NCI-H526 treated with DMSO at 0.1 percent for 48 hours (cell line): ENCODE results near the gene SEZ6L.
A peak's percentile ranks its signal among the peaks of the same experiment; 100 is the strongest.

Experiments used
- DNase-seq: peaks from one replicate; lab custom pipeline; 2025; lab: John Stamatoyannopoulos, UW

SEZ6L gene

DNA sequence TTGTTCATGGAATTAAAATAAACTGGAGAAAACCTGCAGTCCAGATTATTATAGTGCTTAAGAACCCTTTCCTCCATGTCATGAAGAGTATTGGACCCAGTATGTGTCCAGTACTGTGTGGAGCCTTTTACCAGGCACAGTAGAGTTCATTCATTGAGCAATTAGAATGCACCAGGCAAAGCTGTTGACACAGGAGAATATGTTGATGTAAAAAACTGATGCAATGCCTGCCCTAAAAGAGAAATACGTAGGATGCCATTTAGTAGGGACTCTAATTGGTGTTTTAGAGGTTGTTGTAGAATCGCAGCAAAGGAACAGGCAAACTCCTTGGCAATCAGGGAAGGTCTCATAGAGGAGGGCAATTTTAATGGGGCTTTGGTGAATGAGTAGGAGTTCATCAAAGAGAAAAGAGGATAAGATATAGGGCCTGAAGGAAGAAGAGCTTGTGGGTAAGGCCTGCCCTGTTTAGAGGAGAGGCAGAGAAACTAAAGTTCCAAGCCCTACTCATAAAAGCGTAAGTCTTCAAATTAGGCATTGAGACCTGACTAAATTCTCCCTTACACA is 126.4 kb downstream of the SEZ6L start:
- DNase-seq: no peak

DNA sequence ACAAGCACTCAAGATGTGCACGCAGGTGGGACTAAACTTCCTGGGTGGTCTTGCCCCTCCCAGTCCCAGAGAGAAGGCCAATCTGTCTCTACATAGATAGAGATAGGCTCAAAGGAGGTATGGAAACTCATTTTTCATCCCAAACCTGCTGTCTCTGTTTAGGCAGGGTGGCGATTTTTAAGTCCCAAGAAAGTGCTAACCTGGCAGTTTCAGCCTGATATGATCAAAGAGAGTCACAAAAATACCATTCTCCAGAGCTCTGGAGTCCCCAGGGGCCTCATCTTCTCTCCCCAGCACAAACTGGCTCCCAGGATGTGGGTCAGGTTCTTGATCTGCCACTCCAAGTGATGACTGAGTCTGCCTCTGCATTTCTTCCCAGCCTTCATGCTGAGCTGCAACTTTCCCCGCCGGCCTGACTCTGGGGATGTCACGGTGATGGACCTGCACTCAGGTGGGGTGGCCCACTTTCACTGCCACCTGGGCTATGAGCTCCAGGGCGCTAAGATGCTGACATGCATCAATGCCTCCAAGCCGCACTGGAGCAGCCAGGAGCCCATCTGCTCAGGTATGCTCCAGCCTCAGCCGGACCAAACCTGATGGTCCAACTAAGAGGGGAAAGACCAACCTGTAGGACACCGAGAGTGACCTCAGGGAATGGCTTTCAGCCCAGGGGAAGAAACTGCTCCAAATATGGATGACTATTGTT is 129.5 kb downstream of the SEZ6L start:
- no peak for DNase-seq

DNA sequence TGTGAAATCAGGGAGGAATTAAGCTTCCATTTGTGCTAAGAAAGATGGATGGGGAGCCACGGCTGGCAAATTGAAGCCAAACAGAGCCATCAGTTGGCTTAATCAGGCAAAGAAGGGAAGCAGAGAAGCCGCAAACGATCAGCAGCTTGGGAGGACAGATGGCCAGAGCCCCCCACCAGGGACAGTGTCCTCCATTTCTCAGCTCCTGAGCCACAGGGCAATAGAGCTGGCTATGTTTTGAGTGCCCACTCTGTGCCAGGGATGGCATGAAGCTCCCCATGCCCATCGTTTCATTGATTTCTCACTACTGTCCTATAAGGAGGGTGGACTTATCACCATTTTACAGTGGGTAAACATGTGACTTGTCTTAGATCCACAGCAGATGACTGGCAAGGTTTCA is 133.5 kb downstream of the SEZ6L start:
- DNase-seq: no peak

DNA sequence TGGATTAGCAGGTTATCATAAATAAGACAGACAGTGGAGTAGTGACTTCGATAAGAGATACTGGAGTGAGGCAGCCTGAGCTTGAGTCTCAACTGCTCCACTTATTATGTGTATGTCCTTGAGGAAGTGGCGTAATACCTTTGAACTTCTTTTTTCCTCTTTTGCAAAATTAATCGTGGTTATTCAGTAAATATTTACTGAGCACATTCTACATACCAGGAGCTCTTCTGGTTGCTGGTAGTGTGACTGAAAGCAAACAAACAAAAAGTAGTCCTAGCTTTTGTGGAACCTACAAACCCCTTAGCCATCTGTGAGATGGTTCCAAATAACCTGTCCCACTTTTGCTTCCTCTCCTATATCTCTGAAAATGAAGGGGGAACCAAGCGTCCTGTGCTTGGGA is 134.2 kb downstream of the SEZ6L start:
- DNase-seq: no peak

DNA sequence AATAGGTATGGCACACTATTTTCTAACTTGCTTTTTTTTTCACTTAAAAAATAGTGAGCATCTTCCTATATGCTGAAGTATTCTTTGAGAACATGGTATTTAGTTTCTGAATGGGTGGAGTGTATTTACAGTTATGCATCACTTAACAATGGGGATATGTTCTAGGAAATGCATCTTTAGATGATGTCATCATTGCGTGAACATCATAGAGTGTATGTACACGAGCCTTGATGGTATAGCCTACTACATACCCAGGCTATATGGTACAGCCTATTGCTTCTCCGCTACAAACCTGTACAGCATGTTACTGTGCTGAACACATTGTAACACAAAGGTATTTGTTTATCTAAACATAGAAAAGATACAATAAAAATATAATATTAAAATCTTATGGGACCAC is 135.5 kb downstream of the SEZ6L start:
- no peak for DNase-seq

DNA sequence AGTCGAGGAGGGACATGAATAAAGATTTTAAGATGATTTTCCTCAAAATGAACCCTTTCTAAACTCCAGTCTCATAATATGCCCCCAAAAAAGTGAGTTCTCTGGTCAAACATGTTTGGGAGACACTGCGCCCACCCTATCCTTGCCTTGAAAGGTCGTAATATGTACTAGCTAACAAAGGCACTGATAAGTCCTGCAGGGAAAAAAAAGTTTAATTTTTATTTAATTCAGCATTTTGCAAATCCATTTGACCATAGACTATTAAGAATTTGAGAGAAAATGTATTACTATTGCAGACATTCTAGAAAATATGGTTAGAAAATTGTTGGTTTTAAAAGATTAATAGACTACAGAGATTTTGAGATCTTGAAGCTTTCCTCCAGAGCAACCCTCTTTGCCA is 139.2 kb downstream of the SEZ6L start:
- DNase-seq: no peak

DNA sequence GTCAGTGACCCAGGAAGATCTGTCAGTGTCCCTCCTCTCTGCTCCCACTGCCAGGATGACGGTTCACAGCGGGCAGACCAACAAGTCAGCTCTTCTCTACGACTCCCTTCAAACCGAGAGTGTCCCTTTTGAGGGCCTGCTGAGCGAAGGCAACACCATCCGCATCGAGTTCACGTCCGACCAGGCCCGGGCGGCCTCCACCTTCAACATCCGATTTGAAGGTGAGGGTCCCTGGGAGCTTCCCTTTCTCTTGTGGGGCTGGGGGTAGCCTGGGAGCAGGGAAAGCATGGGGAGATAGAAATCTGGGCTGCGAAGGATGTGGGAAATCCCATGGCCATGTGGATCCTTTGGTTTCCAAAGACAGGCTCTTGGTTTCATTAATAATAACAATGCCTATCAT is 141.4 kb downstream of the SEZ6L start:
- DNase-seq: no peak

DNA sequence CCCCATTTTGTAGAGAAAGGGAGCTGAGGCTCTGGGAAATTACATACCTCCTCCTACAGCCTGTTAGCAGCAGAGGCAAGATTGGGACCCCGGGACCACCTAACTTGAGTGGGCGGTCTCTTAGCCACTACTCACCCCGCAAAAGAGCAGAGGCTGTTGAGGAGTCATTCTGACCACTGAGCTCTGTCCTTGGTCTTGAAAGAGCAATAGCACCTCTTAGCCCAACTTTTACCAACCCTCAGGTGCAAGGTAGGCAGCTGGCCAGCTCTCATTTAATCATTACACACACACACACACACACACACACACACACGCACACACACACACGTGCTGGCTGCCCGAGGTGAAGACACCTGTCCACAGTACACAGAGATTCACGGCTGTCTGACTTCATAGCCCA is 144.0 kb downstream of the SEZ6L start:
- DNase-seq: no peak

DNA sequence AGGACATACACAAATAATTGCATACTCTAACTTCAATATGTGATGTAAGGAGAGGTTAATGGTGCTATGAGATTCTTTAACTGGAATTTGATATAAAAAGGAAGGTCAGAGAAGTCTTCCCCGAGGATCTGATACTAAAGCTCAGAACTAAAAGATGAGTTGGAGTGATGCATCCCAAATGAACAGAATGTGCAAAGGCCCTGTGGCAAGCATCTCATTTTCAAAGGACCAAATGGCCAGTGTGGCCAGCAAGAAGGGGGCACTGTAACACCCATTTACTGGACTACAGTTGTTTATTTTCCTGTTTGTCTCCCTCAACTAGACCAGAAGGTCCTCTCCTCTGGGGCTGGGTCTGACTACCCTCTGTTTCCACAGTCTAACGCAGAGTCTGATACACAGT is 144.9 kb downstream of the SEZ6L start:
- no peak for DNase-seq

DNA sequence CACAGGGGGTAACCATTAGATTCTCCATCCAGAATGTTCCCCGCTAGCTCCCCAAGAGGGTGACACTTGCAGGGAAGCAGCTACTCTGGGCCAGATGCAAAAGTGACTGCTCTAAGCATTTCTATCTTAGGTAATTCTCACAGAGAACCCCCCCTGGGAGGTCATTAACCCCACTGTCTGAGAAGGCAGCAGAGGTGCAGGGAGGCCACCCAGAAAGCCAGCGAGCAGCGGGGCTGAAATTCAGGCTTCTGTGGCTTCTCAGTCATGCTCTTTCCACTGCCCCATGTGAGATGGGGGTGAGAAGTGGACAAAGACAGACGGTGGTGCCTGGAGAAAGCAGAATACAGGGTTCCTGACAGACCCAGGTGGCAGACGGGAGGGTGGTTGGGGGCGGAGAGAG is 145.4 kb downstream of the SEZ6L start:
- DNase-seq: no peak

DNA sequence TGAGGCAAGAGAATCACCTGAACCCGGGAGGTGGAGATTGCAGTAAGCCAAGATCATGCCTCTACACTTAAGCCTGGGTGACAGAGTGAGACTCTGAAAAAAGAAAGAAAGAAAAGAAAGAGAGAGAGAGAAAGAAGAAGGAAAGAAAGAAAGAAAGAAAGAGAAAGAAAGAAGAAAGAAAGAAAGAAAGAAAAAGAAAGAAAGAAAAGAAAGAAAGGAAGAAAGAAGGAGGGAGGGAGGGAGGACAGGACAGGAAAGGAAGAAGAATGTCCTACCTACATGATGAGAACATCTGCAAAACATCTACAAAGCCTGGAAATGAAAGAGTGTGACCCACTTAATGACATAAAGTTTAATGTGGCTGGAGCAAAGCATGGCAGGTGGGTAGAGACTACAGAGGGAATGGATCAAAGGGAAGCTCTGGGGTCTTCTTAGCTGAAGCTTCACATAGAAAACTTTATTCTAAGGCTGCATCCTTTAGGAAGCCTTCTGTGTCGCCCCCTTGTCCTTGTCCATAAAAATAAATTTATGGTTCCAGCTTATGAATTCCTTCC is 147.5 kb downstream of the SEZ6L start:
- DNase-seq: no peak

DNA sequence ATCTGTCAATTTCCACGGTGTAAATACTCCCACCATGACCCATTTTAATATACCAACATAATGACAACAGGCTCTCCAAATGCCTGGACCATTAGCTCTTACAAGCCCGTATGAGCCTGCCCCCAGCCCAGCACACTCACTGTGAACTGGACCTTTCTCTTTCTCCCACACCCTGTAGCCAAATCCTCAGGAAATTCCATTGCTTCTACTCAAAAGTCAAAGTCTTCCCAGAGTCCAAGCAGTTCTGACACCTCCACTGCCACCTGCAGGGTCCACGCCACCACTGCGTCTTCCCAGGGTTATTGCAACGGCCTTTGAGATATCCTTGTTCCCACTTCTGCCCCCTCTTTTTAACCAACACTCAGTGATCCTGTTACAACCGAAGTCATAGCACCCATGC is 149.7 kb downstream of the SEZ6L start:
- DNase-seq: no peak

DNA sequence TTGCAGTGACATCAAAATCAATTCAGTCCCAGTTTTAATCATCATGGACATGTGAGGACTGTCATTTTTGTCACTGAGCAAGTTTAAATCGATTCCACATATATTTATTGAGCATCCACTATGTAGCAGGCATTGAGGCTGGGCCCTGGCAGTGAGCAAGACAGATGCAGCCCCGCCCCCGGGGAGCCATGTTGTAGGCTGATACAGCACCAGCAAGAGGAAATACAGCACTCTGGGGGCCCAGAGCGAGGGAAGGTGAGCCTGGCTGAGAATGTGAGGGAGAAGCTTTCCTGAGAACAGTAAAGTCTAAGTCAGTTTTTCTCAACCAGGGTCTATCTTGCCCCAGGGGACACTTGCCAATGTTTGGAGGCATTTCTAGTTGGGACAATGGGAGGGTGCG is 151.2 kb downstream of the SEZ6L start:
- no peak for DNase-seq

DNA sequence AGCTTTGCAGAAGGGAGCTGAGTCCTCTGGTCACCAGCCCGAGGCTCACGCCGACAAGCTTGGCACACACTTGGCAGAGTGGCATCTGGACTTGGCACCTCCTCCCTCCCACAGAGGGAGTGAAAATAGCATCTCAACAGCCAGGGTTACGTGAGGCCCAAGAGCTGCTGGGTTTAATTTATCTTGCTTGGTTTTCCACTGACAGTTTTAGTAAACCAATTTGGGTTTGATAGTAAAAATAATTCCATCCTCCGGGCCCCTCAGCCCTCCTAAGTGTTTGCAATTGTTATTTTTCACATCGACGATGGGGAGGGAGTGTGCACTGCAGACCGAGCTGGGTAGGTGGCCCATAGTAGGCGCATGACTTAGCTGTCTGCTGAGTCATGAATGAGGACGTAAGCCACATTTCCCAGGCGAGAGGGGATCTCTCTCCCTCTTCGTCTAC is 152.2 kb downstream of the SEZ6L start:
- no peak for DNase-seq

DNA sequence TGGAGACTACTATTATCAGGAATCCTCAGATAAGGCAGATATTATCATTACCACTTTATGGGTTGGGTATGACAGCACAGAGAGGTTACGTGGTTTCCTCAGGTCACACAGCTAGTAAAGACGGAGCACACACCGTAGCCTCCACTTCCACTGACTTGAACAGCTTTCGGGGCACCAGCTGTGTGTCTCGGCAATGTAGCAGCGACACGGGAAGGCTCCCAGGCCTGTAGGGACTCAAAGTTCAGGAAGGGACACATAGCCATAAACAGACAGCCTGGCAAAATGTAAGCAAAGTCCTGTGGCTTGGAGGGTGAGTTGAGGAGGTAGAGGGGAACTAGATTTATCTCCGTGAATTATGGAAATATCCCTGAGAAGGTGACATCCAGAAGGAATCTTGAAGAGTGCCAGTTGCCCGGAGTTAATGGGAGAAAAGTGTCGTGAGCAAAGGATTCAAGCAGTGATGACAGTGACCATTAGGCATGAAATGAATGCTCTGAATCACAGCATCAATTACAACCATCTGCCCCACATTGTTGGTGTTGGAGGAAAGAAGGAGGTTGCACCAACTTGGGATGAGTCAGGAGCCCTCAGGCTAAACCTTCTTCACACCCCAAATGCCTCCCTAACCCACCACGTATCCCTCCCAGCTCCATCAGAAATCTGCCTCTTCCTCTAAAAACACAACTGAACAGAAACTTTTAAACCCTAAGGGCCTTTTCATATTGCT is 153.1 kb downstream of the SEZ6L start:
- no peak for DNase-seq

DNA sequence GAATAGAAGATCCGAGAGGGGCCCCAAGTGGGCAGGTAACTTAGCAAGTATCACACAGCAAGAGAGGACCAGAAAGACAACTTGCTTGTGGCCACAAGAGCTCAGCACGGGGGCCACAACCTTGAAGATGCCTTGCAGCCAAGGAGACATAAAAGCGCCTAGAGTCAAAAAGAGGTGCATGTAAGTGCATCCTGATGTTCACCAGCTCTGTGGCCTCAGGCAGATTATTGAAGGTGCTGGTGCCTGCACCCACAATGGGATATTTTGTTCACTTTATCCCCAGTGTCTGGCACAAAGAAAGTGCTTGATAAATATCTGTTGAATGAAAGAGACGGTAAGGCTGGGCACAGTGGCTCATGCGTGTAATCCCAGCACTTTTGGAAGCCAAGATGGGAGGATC is 153.8 kb downstream of the SEZ6L start:
- DNase-seq: no peak

DNA sequence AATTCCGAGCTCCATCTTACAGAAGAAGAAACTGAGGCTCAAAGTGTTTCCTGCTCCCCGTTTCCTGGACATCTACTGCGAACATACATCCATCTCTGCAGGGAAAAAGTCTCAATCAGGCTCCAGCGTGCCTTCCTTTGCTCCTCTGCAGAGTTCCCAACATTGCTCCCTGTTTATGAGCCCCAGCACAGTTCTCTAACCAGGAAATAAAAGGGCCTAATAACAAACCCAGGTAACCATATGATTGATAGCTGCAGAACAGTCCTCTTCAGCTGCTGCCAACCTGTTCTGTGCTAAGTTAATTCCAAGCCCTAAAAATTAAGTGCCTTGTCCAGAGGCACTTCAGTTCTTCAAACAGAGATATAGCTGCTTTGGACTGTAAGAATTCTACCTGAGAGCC is 154.9 kb downstream of the SEZ6L start:
- DNase-seq: no peak

DNA sequence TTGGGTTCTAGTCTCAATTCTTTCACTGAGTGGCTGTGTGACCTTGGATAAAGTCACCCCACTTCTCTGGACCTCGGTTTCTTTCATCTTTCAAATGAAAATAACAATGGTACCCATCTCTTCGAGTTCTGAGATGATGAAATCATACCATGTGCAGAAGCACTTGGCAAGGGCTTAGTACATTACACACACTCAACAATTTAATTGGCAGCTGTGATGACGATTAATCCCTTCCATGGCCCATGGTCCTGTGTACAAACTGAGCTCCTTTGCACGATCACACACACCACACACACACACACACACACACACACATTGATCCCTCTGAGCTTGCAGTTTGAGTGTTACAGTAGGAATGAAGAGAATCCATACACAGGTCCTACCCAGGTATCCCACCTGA is 156.4 kb downstream of the SEZ6L start:
- DNase-seq: no peak

DNA sequence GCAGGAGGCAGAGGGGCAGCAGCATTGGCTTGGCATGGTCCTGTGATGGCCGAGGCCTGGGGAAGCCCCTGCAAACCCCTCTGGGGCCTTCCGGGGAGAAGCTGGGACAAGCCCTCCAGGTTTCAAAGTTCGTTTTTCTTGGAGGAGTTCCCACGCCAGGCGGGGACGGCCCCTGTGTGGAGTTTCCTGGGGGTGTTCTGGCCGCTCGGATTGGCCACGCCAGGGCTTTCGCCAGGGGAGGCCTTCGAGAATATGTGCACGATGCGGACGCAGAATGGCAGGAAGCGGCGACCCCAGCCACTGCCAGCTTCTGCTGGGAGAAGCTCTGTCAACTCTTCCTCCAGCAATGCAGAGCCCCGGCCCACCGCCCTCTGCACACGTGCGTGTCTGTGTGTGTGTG is 157.5 kb downstream of the SEZ6L start:
- no peak for DNase-seq

DNA sequence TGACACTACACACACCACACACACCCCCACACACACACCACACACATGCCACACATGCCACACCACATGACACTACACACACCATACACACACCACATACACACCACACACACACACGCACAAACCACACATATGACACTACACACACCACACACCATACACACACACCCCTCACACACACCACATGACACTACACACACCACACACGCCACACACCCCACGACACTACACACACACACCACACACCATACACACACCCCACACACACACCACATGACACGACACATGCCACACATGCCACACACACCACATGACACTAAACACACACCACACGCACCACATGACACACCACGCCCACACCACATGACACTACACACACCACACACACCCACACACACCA is 158.0 kb downstream of the SEZ6L start:
- no peak for DNase-seq

DNA sequence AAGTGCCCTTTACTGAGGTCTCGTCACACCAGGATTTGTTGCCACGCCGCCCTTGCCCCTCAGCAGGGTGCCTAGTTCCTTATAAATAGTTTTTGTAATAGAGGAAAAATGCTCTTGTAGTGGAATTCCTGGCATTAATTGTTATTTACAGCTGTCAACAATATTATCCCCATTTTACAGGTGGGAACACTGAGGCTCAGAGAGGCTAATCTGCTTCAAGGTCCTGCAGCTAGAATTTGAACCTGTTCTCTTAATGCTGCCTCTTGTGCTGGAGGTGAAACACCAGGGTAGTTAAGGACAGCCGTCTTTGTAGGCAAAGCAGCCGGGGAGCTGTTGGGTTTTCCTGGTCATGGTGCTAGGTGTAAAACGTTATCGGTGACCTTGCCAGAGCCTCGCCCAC is 159.0 kb downstream of the SEZ6L start:
- DNase-seq: no peak

DNA sequence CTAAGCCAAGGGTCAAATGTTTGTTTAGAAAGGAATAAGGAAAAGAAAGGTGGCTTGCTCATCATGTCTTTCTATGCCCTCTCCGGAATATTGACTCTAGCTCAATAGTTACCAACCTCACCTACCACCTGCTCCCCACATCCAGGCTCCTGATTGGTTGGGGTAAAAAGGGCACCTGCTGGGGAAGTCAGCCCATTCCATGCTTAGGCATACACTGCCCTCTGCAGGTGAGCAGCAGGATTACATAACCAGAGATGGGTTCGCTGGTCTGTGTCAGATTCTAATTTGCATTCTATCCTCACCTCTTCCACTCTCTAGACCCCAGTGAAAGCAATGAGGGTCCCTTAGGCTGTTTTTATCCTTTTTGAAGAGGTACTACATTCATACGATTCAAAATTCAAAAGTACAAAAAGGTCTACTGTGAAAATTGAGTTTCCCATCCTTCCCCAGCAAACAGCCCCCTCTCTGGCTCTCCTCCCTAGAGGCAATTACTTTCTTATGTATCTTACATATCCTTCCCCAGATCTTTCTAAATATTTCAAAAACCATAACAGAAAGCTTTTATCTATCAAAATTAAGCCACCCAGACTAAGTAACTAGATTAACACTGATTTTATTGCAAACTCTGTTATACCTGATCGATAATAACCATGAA is 161.8 kb downstream of the SEZ6L start:
- peak; percentile 78 for DNase-seq
